ENCODE results near the gene APBA2.

The APBA2 gene

GRCh38 chr15:29094711-29095110 is 208.9 kb downstream of the APBA2 start:
- H3K4me3 ChIP-seq (ENCODE audit: low read depth, low read length, poor library complexity, severe bottlenecking), result no peak overlapping the region
- no peak overlapping the region for H3K27ac ChIP-seq (ENCODE audit: low read depth, low read length, poor library complexity, severe bottlenecking)
- no peaks in the 10 kb centered on the region for H4K20me1 ChIP-seq (ENCODE audit: insufficient read depth, low read length)
- no peaks in the 10 kb centered on the region for H3K9me3 ChIP-seq (ENCODE audit: low read length)
- H3F3A ChIP-seq (ENCODE audit: insufficient read depth, low read length), result no peaks in the 10 kb centered on the region
- peaks cover 5% of the 10 kb centered on the region for H3K4me1 ChIP-seq (ENCODE audit: insufficient read depth, low read length, severe bottlenecking)
- no peaks in the 10 kb centered on the region for H3K9me2 ChIP-seq (ENCODE audit: low read depth, low read length)
- no peaks in the 10 kb centered on the region for H3K36me3 ChIP-seq (ENCODE audit: insufficient read depth, low read length)
- H3K9ac ChIP-seq (ENCODE audit: low read length), result no peak overlapping the region
- no peak overlapping the region for H3K4me2 ChIP-seq (ENCODE audit: low read length)
- no peaks in the 10 kb centered on the region for H3K79me2 ChIP-seq (ENCODE audit: insufficient read depth, low read length)
- H2AFZ ChIP-seq (ENCODE audit: low read length), result no peak overlapping the region
- no peak for TF ChIP-seq CTCF (IDR thresholded peaks at IDR 0.05; ENCODE audit: low read length)
- TF ChIP-seq EZH2 (IDR thresholded peaks at IDR 0.05; ENCODE audit: borderline replicate concordance, low read length), result no peak
- H3K27me3 ChIP-seq (ENCODE audit: insufficient read depth, low read length), result no peaks in the 10 kb centered on the region; the same call in 1 of the 2 replicates

DNA sequence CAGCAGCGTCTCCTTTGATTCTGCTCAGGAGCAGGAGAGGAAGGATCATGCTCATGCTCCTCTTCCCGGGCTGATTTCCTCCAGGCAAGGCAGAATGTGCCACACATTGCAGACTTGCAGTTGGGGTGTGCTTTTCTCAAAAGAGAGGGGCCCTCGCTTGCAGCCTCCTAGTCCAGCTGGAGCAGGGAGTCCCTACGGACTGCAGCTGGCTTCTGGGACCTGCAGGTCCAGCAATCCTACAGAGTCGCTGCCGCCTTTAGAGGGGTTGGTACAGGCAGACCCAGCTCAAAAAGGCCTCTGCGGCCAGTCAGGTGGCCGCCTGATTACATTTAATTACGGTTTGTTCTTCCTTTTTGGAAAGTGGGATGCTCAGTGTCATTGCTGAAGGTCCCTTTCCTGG is 210.0 kb downstream of the APBA2 start:
- Histone ChIP-seq H3K4me2 (ENCODE audit: low read length) (no peak overlapping the region), H3F3A (ENCODE audit: insufficient read depth, low read length) (no peaks in the 10 kb centered on the region), H3K4me1 (ENCODE audit: insufficient read depth, low read length, severe bottlenecking) (no peaks in the 10 kb centered on the region), H3K9me2 (ENCODE audit: low read depth, low read length) (no peaks in the 10 kb centered on the region), H4K20me1 (ENCODE audit: insufficient read depth, low read length) (no peaks in the 10 kb centered on the region), H3K9me3 (ENCODE audit: low read length) (no peaks in the 10 kb centered on the region), H3K36me3 (ENCODE audit: insufficient read depth, low read length) (no peaks in the 10 kb centered on the region), H3K4me3 (ENCODE audit: low read depth, low read length, poor library complexity, severe bottlenecking) (no peak overlapping the region), H3K79me2 (ENCODE audit: insufficient read depth, low read length) (no peaks in the 10 kb centered on the region), H3K27ac (ENCODE audit: low read depth, low read length, poor library complexity, severe bottlenecking) (no peak overlapping the region), H2AFZ (ENCODE audit: low read length) (no peak overlapping the region), H3K9ac (ENCODE audit: low read length) (no peak overlapping the region), H3K27me3 (ENCODE audit: insufficient read depth, low read length) (no peaks in the 10 kb centered on the region; the same call in 1 of the 2 replicates)
- no peak for TF ChIP-seq EZH2 (IDR thresholded peaks at IDR 0.05; ENCODE audit: borderline replicate concordance, low read length)
- no peak for TF ChIP-seq CTCF (IDR thresholded peaks at IDR 0.05; ENCODE audit: low read length)

DNA sequence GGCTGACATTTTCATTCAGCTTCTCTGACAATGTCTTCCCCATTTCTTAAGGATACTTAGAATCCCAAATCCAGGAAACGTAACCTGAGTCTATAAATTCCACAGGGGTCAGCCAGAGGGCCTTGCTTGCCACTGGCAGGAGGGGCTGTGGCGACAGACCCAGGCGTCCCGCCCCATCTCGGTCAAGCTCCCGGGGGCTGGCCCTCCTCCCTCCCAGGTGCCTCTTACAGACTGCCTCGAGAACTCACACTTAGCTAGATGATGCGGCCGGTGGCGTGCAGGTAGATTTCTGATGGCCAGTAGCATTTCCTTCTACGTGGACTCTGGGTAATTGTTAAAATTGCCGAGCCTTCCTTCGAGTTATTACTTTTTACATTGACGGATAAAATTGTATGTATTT is 211.4 kb downstream of the APBA2 start:
- H3K9me2 ChIP-seq (ENCODE audit: low read depth, low read length), result no peaks in the 10 kb centered on the region
- no peaks in the 10 kb centered on the region for H3K36me3 ChIP-seq (ENCODE audit: insufficient read depth, low read length)
- no peak overlapping the region for H3K27ac ChIP-seq (ENCODE audit: low read depth, low read length, poor library complexity, severe bottlenecking)
- H2AFZ ChIP-seq (ENCODE audit: low read length), result no peak overlapping the region
- no peak overlapping the region for H3K4me2 ChIP-seq (ENCODE audit: low read length)
- H3K4me3 ChIP-seq (ENCODE audit: low read depth, low read length, poor library complexity, severe bottlenecking), result no peak overlapping the region
- no peaks in the 10 kb centered on the region for H4K20me1 ChIP-seq (ENCODE audit: insufficient read depth, low read length)
- H3K4me1 ChIP-seq (ENCODE audit: insufficient read depth, low read length, severe bottlenecking), result no peaks in the 10 kb centered on the region
- H3K27me3 ChIP-seq (ENCODE audit: insufficient read depth, low read length), result no peaks in the 10 kb centered on the region; the same call in 1 of the 2 replicates
- H3F3A ChIP-seq (ENCODE audit: insufficient read depth, low read length), result no peaks in the 10 kb centered on the region
- no peak for TF ChIP-seq CTCF (IDR thresholded peaks at IDR 0.05; ENCODE audit: low read length)
- no peak for TF ChIP-seq EZH2 (IDR thresholded peaks at IDR 0.05; ENCODE audit: borderline replicate concordance, low read length)
- no peaks in the 10 kb centered on the region for H3K9me3 ChIP-seq (ENCODE audit: low read length)
- H3K79me2 ChIP-seq (ENCODE audit: insufficient read depth, low read length), result no peaks in the 10 kb centered on the region
- H3K9ac ChIP-seq (ENCODE audit: low read length), result no peak overlapping the region

Data from OCI-LY1 (cell line).